ENCODE data around the gene LRRC49.

The LRRC49 gene

DNA sequence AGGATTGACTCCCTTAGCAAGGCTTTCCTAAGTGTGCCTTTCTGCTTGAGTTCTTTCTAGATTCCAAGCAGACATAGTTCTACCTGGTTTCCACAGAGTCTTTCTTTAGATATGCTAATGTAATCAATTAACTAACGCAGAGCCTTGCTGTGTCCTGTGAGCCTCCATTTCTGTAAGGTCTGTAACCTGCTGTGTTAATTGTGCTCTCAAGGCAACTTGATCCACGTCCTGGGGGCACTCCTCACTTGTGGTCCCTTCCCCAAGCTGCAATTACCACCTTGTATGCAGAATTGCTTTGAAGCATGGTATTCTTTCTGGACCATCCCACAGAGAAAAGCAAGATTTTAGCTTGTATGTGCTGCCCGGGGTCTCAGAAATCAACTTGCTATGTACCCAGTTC, 193.2 kb downstream of the LRRC49 start:
- no peak for FAIRE-seq
- DNase-seq (ENCODE audit: low spot score) = no peak

DNA sequence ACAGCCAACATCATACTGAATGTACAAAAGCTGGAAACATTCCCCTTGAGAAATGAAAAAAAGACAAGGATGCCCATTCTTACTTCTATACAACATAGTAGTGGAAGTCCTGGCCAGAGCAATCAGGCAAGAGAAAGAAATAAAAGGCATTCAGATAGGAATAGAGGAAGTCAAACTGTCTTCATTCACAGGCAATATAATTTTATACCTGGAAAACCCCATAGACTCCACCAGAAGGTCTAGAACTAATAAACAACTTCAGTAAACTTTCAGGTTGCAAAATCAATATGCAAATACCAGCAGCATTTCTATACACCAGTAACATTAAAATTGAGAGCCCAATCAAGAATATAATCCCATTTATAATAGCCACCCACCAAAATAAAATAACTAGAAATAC, 195.5 kb downstream of the LRRC49 start:
- DNase-seq (ENCODE audit: low spot score) = no peak
- FAIRE-seq = no peak

DNA sequence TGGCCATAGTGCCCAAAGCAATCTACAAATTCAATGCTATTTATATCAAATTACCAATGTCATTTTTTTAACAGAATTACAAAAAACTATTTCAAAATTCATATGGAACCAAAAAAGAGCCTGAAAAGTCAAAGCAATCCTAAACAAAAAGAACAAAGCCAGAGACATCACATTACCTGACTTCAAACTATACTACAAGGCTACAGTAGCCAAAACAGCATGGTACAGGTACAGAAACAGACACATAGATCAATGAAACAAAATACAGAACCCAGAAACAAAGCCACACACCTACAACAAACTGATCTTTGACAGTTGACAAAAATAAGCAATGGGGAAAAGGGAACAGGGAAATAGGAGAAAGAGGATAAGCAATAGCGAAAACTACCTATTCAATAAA, 196.1 kb downstream of the LRRC49 start:
- FAIRE-seq (no peak), DNase-seq (ENCODE audit: low spot score) (no peak)

DNA sequence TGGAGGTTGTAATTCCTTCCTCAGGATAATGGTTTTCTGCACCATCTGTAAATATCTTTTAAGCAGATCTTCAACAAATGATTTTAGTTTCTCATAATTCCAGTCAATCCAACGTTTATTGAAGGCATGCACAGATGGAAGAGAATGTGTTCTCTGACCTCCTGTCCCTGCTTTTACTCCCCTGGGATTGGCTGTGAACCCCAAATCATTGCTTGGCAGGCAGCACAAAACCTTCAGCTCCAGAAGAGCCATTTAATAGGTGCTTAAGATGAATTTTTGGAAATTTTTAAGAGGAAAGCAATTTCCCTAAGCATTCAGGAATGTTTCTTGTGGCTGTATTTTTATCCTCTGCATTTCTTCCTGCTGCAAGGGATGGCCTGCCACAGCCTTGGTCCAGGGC, 197.2 kb downstream of the LRRC49 start:
- FAIRE-seq (no peak), DNase-seq (ENCODE audit: low spot score) (no peak)

DNA sequence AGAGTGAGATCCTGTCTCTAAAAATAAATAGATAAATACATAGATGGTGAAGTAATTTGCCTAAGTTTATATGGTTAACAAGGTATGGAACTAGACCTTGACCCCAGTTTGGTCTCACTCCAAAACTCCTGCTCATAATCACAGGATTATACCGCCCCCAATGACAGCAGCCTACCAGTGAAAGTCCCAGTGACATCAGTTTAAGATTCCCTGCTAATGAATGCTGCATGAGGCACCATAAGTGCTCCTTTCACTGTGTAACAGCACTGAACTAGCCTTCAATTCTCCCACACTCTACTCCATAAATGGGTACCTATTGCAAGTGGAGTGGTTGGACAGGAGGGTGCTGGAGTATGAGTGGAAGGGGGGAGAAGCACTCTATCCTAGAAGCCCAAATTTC, 199.0 kb downstream of the LRRC49 start:
- FAIRE-seq (no peak), DNase-seq (ENCODE audit: low spot score) (no peak)

DNA sequence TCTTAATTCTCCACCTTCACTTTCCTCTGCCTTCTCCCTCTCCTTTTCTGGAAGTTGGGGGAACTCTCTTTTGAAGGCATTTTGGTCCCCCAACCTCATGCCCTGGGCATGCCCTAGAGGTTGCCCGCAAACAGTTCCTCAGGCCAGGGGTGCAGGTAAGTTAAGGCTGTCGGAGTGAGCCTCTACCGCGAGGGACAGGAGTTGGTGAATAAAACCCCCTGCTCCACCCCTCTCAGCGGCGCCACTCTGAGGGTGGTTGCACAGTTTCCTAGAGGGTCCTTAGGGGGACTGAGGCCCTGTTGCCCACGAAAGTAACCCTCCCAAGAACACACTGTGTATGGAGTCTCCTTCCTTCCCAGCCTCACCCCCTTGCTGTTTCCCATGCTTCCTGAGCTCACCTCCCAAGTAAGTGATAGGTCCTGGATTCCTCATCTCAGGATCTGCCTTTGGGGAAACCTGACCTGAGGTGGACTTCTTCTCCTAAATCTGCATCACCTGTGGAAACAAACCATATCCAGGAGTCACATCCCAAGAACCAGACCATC, 199.5 kb downstream of the LRRC49 start:
- DNase-seq (ENCODE audit: low spot score) (no peak), FAIRE-seq (no peak)

DNA sequence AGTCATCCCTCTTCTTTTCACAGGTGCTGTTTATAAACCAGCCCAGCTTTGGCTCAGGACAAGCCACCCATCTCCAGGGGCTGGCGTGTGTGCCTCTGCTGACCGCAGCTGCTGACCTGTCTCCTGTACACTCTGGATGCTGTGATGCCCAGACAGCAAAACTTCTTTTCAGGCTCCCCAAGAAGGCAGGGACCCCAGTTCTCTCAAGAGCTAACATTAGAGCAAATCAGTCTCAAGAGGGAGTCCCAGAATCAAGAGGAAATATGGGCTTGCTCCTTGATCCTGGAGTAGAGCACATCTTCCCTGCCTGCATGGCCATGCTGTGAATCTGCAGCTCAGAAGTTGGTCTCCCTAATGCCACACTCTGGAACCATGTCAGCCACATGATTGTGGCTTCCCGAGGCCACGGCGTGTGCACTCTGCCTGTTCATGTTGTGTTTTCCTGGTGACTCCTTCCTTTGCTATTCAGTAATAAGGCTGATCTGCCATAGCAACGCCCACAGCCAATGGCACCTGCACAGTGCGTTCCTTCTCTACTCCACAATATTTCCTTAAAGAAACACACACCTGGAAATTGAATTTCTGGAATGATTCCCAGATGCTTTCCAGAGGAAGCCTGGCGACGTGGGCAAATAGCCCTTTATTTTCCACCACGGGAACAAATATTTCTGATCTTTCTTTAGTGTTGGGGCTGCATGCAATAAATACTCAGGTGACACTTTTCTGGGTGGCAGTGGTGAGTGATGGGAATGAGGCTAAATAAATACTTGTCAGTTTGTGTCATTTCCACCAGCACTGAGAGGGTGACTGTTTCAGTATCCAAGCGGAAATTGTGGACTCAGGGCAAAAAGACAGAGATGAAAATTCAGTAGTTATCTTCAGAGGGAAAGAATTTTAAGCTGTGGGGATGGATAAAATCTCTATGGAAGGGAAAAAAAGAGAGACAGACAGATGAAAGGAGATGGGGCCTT, 200.7 kb downstream of the LRRC49 start:
- DNase-seq (ENCODE audit: low spot score) (peak; percentile 71), FAIRE-seq (no peak)

DNA sequence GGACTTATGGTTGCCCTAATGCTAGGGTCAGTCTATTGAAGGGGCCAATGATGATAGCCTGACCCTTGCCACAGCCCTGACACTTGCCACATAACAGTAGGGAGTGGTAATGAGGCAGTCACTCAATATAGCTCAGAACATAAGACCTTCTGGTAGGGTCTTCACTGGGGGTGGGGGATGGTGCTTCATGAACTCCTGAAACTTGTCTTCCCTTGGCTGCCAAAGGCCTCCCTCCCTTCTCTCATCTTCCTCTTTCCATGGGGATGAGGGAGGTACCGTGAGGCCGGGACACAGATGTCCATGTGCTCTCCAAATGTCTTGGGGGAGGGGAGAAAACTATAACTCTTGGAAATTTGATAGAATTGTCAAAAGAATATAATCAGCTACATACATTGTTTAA, 201.5 kb downstream of the LRRC49 start:
- FAIRE-seq (no peak), DNase-seq (ENCODE audit: low spot score) (no peak)

DNA sequence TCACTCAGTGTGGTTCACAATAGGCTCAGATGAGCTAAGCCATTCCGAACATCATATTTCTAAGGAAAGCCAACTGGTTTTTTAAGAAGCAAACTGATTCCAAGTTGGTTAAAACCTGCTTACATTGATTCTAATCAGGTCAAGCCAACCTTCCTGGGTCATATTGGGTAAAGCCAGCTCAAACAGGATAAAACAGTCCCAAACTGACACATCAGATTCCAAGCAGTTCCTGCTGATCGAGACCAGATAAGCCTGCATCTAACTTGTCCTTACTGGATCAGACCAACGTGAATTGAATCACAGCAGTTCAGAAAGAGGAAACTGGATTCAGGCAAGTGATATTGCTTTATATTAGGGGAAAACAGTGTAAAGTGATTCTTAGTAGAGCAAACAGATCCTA, 204.1 kb downstream of the LRRC49 start:
- no peak for FAIRE-seq
- DNase-seq (ENCODE audit: low spot score) = no peak

DNA sequence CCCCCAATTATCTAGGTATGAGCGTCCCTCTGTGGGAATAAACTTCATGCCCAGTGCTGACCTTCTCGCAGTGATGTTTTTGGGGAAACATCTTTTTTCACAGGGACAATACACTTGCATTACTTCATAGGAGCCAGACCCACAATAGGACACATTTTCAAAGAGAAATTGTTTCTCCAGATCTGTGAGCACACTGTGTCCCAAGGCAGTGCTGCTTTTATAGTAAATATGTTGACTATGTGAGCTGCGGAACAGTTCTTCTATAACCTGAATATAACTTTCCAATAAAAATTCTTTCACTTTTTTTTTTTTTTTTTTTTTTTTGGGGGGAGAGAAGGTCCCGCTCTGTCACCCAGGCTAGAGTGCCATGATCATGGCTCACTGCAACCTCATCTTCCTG, 205.3 kb downstream of the LRRC49 start:
- FAIRE-seq (no peak), DNase-seq (ENCODE audit: low spot score) (no peak)

DNA sequence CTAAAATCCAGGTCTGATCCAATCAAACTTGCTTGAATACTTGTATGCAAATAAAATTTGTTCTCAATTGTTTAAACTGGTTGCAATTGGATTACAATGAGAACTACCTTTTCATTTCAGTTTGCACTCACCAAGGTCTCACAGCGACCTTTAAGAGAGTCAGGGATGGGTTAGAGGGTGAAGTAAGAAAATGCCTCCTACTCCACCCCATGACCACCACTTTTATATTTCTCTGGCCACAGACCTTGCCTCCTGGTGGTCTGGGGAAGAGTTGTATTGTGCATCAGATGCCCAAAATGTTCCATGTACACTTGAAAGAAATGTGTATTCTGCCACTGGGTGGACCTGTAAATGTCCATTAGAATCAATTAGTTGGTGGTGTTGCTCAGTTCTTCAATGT, 206.3 kb downstream of the LRRC49 start:
- no peak for DNase-seq (ENCODE audit: low spot score)
- FAIRE-seq = no peak

All from RCC 7860 (cell line).